Glutamatergic neuron (in vitro differentiated cells): Measurements from ENCODE around the gene REV1. TPM values are rescaled to one million over a fixed set of nuclear protein-coding genes. Genes with fewer than 3 reads are reported as not detected.

Experiments
- DNase-seq: peaks from one replicate; pipeline ENCODE4 v3.0.0; 2022
- H3K27ac Mint-ChIP-seq: one replicate; pipeline ENCODE4 v1.8.0; 2020; ENCODE audit warnings: mild to moderate bottlenecking, mixed read lengths, inconsistent platforms; ENCODE audit not compliant: unreplicated experiment
- H3K27me3 Mint-ChIP-seq: one replicate; pipeline ENCODE4 v1.8.0; 2020; ENCODE audit warnings: mild to moderate bottlenecking, moderate library complexity, mixed read lengths, inconsistent platforms; ENCODE audit not compliant: unreplicated experiment
- H3K36me3 Mint-ChIP-seq: one replicate; pipeline ENCODE4 v1.8.0; 2020; ENCODE audit warnings: mild to moderate bottlenecking, mixed read lengths, inconsistent platforms; ENCODE audit not compliant: unreplicated experiment
- H3K4me1 Mint-ChIP-seq: one replicate; pipeline ENCODE4 v1.8.0; 2020; ENCODE audit warnings: mild to moderate bottlenecking, low read depth, mixed read lengths, inconsistent platforms; ENCODE audit not compliant: unreplicated experiment
- H3K4me3 Mint-ChIP-seq: one replicate; pipeline ENCODE4 v1.8.0; 2020; ENCODE audit warnings: mild to moderate bottlenecking, mixed read lengths, inconsistent platforms; ENCODE audit not compliant: unreplicated experiment
- H3K9me3 Mint-ChIP-seq: one replicate; pipeline ENCODE4 v1.8.0; 2020; ENCODE audit warnings: mild to moderate bottlenecking, moderate library complexity, mixed read lengths, inconsistent platforms; ENCODE audit not compliant: unreplicated experiment
- total RNA-seq: library from RNA; stranded (reverse); fragmentation: NEBNext Ultra II Directional; extraction: Animal tissue kit (Norgen Biotek cat#: 25700); gene quantifications from one replicate; pipeline ENCODE4 v1.2.1, GENCODE V29; 2021; ENCODE audit not compliant: unreplicated experiment
- TF ChIP-seq, protein P1 (sequence below): fragments of 200-600 bp; sonication (generic); IDR thresholded peaks from one replicate; pipeline ENCODE4 v1.5.0; 2021; ENCODE audit not compliant: partially characterized antibody, unreplicated experiment

Gene REV1
- total RNA-seq, 1 donor from 2014 or later, result 39.2 TPM

DNA sequence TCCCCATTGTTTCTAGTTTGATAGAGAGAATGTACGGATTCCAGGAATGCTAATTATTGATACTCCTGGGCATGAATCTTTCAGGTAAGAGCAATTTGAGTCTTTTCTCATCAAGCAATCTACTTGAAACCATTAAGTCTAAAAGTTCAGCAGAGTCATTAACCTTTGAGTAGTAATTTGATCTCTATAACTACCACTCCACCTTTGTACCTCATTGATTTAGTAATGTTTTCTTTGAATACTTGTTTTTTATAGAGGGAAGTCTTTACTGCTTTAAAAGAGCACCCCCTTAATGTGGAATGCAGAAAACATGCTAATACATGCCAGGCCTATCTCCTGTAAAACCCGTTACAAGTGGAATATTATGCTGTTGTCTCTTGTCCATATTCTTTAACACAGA is 107.7 kb downstream of the REV1 start:
- H3K27me3 Mint-ChIP-seq, result no peaks in the 10 kb centered on the region
- TF ChIP-seq, protein P1, sequence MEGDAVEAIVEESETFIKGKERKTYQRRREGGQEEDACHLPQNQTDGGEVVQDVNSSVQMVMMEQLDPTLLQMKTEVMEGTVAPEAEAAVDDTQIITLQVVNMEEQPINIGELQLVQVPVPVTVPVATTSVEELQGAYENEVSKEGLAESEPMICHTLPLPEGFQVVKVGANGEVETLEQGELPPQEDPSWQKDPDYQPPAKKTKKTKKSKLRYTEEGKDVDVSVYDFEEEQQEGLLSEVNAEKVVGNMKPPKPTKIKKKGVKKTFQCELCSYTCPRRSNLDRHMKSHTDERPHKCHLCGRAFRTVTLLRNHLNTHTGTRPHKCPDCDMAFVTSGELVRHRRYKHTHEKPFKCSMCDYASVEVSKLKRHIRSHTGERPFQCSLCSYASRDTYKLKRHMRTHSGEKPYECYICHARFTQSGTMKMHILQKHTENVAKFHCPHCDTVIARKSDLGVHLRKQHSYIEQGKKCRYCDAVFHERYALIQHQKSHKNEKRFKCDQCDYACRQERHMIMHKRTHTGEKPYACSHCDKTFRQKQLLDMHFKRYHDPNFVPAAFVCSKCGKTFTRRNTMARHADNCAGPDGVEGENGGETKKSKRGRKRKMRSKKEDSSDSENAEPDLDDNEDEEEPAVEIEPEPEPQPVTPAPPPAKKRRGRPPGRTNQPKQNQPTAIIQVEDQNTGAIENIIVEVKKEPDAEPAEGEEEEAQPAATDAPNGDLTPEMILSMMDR, result no peak
- DNase-seq, result no peak
- no peaks in the 10 kb centered on the region for H3K9me3 Mint-ChIP-seq
- H3K4me1 Mint-ChIP-seq, result no peaks in the 10 kb centered on the region
- peaks cover 10% of the 10 kb centered on the region for H3K36me3 Mint-ChIP-seq
- H3K4me3 Mint-ChIP-seq, result no peak overlapping the region
- H3K27ac Mint-ChIP-seq, result no peak overlapping the region

DNA sequence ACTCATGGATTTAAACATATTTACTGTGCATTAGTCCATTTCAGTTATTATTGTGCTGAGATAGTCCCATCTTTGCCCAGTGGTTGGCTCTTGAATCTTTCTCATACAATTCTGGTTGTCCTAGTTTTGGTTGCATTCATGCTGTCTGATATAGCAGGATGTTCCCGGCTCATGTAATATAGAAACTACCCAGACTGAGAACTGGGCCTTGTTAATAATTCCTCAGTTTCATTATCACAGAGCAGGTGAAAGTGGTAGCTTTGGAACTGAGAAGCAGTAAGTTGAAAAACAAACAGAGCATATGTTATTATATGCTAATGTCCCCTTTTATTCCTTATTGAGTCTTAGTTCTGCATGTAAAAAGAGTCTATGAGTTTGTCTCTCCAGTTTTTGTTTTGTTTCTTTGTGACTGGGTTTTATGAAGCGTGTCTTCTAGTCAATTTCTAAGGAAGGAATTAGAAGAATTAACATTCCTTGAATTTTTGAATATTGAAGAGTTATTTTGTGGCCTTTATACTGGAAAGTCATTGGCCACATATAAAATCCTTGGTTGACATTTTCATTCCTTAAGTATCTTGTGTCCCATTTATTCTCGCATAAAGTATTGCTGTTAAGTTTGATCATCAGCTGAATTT is 109.3 kb downstream of the REV1 start:
- TF ChIP-seq, protein P1, result no peak
- no peak for DNase-seq
- H3K9me3 Mint-ChIP-seq, result no peaks in the 10 kb centered on the region
- peaks cover 10% of the 10 kb centered on the region for H3K36me3 Mint-ChIP-seq
- no peaks in the 10 kb centered on the region for H3K27me3 Mint-ChIP-seq
- no peaks in the 10 kb centered on the region for H3K4me1 Mint-ChIP-seq
- no peak overlapping the region for H3K27ac Mint-ChIP-seq
- H3K4me3 Mint-ChIP-seq, result no peak overlapping the region

DNA sequence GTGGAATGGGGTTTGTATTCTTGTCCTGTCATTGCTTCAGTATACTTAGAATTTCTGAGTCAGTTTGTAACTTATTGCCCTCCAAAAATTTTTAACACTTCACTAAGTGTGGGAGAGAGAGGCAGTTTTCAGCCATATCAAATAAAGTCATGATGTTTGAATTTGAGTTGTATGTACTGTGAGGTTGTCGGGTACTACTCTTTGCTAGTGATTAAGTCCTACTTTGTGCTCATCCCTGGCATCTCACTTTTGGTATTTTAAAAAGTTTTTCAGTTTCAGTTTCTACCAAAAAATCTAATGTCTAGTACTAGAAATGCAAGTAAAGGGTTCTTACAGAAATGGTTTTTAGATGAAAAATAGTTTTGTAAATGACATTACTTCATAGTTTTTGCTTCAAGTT is 111.9 kb downstream of the REV1 start:
- no peaks in the 10 kb centered on the region for H3K9me3 Mint-ChIP-seq
- H3K27me3 Mint-ChIP-seq, result no peaks in the 10 kb centered on the region
- peaks cover 15% of the 10 kb centered on the region for H3K36me3 Mint-ChIP-seq

DNA sequence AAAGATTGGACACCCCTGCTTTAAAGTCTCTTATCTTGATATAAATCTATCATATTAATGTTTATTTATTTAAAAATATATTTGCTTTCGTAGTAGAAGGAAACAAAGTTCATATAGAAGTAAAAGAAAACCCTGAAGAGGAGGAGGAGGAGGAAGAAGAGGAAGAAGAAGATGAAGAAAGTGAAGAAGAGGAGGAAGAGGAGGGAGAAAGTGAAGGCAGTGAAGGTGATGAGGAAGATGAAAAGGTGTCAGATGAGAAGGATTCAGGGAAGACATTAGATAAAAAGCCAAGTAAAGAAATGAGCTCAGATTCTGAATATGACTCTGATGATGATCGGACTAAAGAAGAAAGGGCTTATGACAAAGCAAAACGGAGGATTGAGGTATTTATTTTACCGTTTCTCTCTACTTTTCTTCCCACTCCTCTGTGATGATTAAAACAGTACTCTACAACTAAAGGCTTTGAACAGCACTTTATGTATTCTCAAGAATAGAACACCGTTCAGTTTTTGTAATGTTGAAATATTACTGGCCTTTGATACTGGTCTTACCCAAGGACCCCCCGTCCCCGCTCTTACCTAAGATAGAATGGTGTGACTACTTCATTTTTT is 113.5 kb downstream of the REV1 start:
- Mint-ChIP-seq H3K4me3 (no peak overlapping the region), H3K9me3 (no peaks in the 10 kb centered on the region), H3K36me3 (peaks cover 20% of the 10 kb centered on the region), H3K27me3 (no peaks in the 10 kb centered on the region), H3K27ac (no peak overlapping the region), H3K4me1 (no peaks in the 10 kb centered on the region)
- TF ChIP-seq, protein P1, result no peak
- no peak for DNase-seq

More for the DNA sequence above, 111.9 kb downstream of the REV1 start:
- TF ChIP-seq, protein P1, result no peak
- Mint-ChIP-seq H3K27ac (no peak overlapping the region), H3K4me1 (no peaks in the 10 kb centered on the region), H3K4me3 (no peak overlapping the region)
- DNase-seq, result no peak

DNA sequence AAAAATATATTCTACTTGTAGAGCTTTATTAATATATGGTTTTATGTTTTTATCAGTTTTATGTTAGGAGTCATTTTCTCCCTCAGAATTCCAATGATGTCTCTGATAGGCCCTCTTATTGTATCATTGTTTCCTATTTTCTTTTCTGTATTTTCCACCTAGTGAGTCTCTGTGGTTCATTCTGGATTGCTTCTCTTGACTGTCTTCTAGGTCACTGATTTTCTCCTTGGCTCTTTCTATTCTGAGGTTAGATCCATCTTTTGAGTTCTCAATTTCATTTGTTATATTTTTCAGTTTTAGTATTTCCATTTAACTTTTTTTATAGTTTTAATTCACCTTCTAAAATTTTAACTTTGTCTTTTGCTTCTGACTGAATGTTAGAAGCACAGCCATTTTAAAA is 115.1 kb downstream of the REV1 start:
- no peaks in the 10 kb centered on the region for H3K4me1 Mint-ChIP-seq
- peaks cover 20% of the 10 kb centered on the region for H3K36me3 Mint-ChIP-seq
- H3K27me3 Mint-ChIP-seq, result no peaks in the 10 kb centered on the region
- H3K9me3 Mint-ChIP-seq, result no peaks in the 10 kb centered on the region
- no peak for DNase-seq
- no peak overlapping the region for H3K4me3 Mint-ChIP-seq
- H3K27ac Mint-ChIP-seq, result no peak overlapping the region
- TF ChIP-seq, protein P1, result no peak
